Measurements from ENCODE around the gene DSCAM.

Gene DSCAM

DNA sequence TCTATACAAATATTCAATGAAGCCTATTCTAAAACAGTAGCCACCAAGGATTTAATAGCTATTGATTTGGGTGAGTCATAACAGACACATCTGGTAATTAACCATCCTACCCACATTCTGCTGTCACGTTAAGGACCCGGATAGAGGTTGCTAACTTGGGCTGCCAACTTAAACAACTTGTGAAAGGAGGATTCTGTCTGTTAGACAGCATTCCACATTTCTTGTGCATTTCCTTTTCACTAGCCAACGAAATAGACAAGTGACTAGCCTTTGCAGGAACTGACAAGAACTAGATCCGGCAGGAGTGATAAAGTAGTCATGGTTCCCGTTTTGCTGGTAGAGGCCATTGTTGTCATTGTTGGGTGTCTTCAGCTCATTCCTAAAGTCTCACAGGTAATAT is 9.5 kb downstream of the DSCAM start:
- DNase-seq (ENCODE audit: low spot score), result no peak

- DNase-seq (ENCODE audit: low spot score), result peak; percentile 50
Observed at GRCh38 chr21:40835184-40835694, 11.7 kb downstream of the DSCAM start.

DNA sequence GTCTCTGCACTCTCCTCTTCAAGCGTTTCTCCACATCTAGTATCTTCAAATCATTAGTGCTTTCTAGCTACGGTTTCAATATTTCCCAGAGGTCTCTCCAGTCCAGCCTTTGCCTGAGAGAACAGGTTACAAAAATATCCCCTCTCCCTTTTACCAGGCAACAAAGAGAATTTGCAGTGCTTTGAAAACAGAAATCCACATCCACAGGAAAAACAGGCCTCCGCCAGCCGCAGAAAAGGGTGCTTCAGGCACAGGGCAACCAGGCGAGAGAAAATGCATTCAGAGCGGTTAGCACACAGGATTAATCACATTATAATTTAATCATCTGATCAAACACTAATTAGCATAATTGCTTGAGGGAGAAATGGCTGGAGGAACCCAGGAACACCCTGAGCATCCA is 13.8 kb downstream of the DSCAM start:
- DNase-seq (ENCODE audit: low spot score), result no peak

GRCh38 chr21:40832316-40832715 is 14.6 kb downstream of the DSCAM start:
- DNase-seq (ENCODE audit: low spot score), result no peak

DNA sequence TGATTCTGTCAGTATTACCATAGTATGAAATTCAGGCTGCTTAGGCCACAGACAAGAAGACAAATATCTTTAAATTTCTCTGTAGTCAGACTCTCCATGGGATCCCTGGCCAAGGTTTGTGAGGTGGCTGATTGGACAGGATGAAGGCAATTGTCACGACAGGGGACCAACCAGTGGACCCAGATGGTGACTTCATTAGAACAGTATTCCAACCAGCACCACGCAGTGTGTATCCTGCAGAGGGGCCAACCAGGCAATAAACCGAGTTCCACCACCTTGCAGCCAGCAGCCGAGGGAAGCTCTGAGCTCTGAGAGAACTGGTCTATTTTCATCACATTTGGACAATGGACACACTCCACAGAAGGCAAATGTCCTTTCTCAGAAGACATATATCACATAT is 16.1 kb downstream of the DSCAM start:
- no peak for DNase-seq (ENCODE audit: low spot score)

GRCh38 chr21:40829791-40830190 is 17.2 kb downstream of the DSCAM start:
- no peak for DNase-seq (ENCODE audit: low spot score)

DNA sequence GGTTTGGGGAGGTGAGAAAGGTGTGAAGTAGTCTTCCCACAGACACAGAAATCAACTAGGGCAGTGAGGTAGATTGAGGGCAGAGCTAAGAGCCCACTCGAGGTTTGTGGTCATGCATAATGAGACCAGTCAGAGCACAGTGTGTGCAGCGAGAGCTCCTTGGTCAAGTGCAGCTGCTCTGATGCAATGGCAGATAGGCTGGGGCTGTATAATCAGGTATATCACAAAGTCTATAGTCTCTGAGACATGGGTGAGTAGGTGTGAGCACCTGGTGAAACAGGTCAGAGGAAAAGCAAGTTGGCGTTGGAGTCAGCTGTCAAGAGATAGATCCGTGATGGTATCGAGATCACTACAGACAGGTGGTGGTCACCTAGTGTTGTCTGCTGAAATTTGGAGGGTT is 17.6 kb downstream of the DSCAM start:
- no peak for DNase-seq (ENCODE audit: low spot score)

DNA sequence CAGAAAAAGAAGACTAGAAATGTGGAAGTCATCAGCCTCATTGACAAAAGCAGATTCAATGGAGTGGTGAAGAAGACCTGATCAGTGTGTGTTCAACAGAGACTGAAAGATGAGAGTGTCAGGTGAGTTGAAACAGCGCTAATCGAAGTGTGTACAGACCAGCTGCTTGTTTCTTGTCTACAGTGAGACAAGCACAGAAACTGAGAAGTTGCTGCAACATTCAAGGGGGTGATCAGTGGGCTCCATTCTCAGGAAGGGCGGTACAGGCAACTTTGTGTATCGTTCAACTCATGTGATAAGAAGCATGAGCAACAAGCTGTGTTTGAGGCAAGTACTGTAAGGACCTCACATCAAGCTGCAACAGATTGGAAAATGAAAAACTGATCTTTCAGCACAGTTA is 19.4 kb downstream of the DSCAM start:
- no peak for DNase-seq (ENCODE audit: low spot score)

DNA sequence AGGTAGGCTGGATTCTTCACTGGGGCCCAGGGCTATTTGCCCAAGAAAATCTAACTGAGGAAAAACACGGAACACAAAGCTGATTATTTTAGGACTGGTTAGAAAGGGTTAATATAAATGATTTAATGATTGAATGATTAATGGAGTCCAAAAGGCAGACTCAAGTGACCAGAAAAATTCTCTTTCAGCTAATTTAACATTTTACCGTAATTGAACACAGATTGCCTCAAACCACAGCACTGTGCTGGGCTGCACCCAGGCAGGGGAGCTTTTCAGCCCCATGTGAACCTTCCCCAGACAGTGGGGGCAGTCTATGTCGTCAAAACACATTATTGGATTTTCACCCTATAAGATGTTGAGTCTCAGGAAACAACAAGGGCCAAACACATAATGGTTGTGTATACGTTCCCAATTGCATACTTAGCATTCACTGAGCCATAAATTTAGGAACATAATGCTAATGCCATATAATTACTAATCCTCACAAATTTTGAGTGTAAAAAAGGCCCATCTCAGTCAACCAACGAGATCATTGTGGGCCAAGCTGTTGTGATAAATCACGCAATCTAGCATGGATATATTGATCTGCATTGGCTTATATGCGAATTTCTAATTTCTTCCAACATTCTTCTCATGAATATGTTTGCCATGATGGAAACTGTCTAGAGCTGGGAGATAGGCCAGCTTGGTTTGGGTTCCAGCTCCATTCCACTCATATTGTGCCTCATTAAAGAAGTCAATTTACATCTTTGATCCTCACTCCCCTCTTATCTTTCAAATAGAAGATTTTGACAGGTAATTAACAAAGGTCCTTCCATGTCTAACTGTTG is 27.7 kb downstream of the DSCAM start:
- no peak for DNase-seq (ENCODE audit: low spot score)

GRCh38 chr21:40813918-40814317 is 33.0 kb downstream of the DSCAM start:
- no peak for DNase-seq (ENCODE audit: low spot score)

DNA sequence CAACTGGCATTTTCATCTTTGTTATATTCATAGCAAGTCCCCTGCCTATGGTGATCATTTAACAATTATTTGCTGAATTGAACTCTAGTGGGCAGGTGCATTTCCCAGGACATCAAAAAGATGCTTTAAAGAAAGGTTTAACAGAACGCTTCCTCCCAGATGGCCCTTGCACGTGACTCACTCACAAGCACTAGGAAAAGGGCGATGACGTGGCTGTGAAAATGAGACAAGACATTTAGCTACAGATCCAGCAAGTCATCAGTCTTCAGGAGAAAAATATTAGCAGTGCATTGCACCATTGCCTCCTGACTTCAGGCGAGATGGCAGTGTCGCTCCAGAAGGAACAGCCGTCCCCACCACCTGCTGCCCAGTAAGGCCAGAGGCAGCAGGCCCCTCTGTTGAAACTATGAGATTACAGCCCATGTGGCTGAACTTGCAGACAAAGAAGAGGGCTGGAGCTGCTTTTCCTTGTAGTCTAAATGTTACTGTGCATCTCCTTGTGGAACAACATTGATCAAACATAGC is 37.2 kb downstream of the DSCAM start:
- no peak for DNase-seq (ENCODE audit: low spot score)

GRCh38 chr21:40803101-40803500 is 43.9 kb downstream of the DSCAM start:
- no peak for DNase-seq (ENCODE audit: low spot score)

DNA sequence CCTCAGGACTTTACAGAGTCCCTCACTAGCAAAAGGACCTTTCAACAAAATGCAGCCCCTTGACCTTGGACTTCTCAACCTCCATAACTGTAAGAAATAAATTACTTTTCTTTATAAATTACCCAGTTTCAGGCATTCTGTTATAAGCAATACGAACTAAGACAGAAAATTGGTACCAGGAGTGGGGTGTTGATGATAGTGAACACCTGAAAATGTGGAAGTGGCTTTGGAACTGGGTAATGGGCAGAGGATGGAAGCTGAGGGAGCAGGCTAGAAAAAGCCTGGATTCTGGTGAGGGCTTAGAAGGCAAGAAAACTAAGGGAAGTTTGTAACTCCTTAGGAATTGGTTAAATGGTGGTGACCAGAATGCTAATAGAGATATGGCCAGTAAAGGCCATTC is 46.8 kb downstream of the DSCAM start:
- no peak for DNase-seq (ENCODE audit: low spot score)

GRCh38 chr21:40797891-40798290 is 49.1 kb downstream of the DSCAM start:
- DNase-seq (ENCODE audit: low spot score), result no peak

- no peak for DNase-seq (ENCODE audit: low spot score)
Observed at GRCh38 chr21:40797410-40797809, 49.5 kb downstream of the DSCAM start.

- DNase-seq (ENCODE audit: low spot score), result no peak
Observed at GRCh38 chr21:40796464-40796863, 50.5 kb downstream of the DSCAM start.

- no peak for DNase-seq (ENCODE audit: low spot score)
Observed at GRCh38 chr21:40795313-40795712, 51.6 kb downstream of the DSCAM start.

GRCh38 chr21:40792691-40793456 is 54.1 kb downstream of the DSCAM start:
- DNase-seq (ENCODE audit: low spot score), result peak; percentile 5

DNA sequence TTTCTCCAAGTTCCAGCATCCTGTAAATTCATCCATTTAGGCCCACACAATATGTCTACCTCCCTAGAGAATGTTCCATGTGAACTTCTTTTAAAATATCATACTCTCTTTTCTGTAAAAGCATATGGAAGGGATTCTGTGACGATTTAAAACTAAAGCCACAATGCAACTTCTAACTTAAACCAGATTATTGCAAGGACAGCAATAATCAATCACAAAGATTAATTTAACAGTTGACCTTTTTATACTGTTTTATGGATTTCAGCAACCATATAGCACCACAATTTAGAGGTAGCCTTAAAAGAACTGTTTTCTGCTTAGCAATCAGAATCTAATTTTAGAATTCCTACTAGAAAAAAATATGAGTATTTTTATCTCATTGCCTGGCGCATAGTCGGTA is 58.3 kb downstream of the DSCAM start:
- DNase-seq (ENCODE audit: low spot score), result no peak

DNA sequence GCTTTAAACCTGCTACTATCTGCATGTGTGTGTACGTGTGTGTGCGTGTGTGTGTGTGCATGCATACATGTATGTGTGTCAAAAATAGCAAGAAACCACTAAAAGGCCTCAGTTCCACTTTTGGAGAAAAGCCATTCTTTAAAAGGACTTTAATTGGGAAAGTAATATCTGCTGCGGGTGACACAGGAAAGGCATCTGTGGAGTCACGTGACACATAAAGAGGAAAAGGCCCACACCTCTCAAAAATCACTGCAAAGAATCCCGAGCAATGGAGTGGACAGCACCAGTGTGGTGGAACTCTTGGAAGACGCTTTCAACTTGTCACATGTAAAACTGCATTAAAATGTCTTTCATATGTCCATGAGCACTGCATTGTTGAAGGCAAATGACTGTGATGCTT is 63.6 kb downstream of the DSCAM start:
- no peak for DNase-seq (ENCODE audit: low spot score)

DNA sequence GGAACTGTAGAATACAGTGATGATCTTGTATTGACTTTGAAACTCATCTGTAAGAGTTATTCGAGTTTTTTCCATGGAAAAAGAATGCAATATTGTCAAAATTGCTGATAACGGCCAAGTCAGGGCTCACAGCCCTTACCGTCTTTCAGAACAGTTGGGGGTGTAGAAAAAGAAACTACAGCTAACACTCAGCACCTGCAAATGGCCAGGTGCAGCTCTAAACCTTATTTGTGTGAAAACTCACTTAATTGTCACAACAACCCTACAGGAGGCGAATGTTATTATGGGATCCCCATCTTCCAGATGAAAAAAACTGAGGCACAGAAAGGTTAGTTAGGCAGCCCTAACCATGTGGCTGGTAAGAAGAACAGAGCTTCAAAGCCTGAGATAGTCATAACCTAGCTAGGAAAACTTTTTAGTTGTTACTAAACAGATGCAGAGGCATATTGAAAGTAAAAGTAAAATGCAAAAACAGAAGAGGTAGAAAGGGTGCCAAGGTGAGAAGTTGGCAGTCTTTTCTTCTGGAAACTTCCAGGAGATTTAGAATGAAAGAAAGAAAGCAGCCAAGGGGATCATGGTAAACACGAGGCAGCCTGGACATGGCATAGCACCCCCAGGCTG is 76.4 kb downstream of the DSCAM start:
- no peak for DNase-seq (ENCODE audit: low spot score)

DNA sequence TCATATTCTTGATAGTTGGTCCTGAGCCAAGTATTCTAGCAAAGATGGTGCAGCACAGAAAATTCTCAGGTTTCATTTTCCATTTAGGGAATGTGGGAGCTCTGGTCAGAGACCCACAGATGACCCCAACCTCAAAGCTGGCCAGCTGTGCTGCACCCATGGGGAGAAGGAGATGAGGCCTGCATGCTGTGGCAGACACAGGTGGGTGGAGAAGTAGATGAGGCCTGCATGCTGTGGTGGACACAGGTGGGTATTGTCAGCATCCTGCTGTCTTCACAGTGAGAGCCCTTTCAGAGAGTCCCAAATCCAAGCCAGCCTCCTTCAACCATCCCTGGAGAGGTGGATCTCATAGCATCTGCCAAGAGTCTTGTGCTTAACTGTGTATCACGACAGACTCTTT is 77.7 kb downstream of the DSCAM start:
- DNase-seq (ENCODE audit: low spot score), result no peak

DNA sequence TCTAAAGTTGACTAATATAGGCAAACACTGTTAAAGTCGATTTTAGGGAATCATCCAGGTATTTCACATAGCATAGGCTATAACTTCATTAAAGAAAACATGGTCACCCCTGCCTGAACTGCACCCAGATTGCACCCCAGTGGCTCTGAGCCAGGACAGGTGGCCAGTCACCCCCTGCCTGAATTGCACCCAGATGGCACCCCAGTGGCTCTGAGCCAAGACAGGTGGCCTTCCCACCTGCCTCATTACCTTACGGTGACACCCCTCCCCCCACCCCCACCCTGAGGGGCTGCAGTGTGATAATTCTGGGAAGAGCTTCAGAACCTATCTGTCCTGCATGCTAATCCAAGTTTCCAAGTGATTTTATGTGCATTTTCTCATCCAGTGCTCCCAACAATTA is 78.9 kb downstream of the DSCAM start:
- no peak for DNase-seq (ENCODE audit: low spot score)
